Memory B cell (primary cell): ENCODE measurements around the gene SPRR1B.
"Not testable (repeated sequence)": the region's sequence is repeated elsewhere in the genome, so short reads cannot be mapped to it uniquely, and the experiment has no call there.

Source experiments
- ATAC-seq: fragments of 150-1000 bp; cut with Tn5 transposase; 2 replicates; pipeline ENCODE4 v1.10.0; 2021; ENCODE audit warnings: low read depth, mild to moderate bottlenecking, moderate library complexity
- DNase-seq, 2 donors: peaks; one replicate each; pipeline ENCODE4 v3.0.0; 2022; ENCODE audit warnings: low spot score in 2 of 2
- H3K27ac Mint-ChIP-seq: one replicate; pipeline ENCODE4 v1.8.0; 2022; ENCODE audit warnings: mild to moderate bottlenecking, moderate library complexity, mixed read lengths
- H3K27me3 Mint-ChIP-seq: one replicate; pipeline ENCODE4 v1.8.0; 2022; ENCODE audit warnings: mixed read lengths
- H3K36me3 Mint-ChIP-seq: one replicate; pipeline ENCODE4 v1.8.0; 2022; ENCODE audit warnings: mild to moderate bottlenecking, mixed read lengths
- H3K4me1 Mint-ChIP-seq: one replicate; pipeline ENCODE4 v1.8.0; 2022; ENCODE audit warnings: mixed read lengths
- H3K4me3 Mint-ChIP-seq: one replicate; pipeline ENCODE4 v1.8.0; 2022; ENCODE audit warnings: mild to moderate bottlenecking, moderate library complexity, mixed read lengths
- H3K9me3 Mint-ChIP-seq: one replicate; pipeline ENCODE4 v1.8.0; 2022; ENCODE audit warnings: mixed read lengths

SPRR1B gene

DNA sequence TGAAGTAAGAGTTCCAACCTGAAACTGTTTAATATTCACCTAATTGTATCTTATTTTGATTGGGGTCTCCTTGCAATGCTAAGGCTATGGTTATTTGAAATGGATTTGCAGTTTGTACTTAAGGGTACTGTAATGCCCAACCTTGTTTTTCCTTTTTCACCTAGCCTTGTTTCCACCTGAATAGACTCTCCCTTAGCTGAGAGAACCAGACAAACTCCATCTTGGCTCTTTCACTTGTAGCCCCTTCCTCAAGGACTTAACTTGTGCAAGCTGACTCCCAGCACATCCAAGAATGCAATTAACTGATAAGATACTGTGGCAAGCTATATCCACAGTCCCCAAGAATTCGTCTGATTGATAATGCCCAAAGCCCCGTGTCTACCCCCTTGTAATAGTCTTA is 9.2 kb upstream of the SPRR1B start:
- H3K4me1 Mint-ChIP-seq, DNase-seq, H3K9me3 Mint-ChIP-seq, H3K36me3 Mint-ChIP-seq, ATAC-seq, H3K27ac Mint-ChIP-seq, H3K4me3 Mint-ChIP-seq: not testable (repeated sequence)
- H3K27me3 Mint-ChIP-seq, result peaks cover 20% of the 10 kb centered on the region

DNA sequence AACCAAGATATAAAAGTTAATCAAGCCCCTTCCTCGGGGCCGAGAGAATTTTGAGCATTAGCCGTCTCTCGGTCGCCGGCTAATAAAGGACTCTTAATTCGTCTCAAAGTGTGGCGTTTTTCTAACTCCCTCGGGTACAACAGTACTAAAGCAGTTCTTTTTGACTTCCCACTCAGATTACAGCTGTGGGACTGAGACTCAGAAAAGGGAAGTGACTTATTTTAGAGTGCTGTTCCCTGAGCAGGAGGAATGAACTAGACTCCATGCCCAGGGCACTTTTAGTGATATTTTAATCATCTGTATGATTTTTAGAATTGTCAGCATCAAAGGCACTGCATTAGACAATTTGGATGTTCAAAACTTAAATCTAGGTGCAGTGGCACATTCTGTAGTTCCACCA is 8.7 kb upstream of the SPRR1B start:
- H3K9me3 Mint-ChIP-seq, H3K27ac Mint-ChIP-seq, H3K4me1 Mint-ChIP-seq, H3K4me3 Mint-ChIP-seq, H3K36me3 Mint-ChIP-seq, DNase-seq: not testable (repeated sequence)
- H3K27me3 Mint-ChIP-seq, result peaks cover 20% of the 10 kb centered on the region
- ATAC-seq, result peak; percentile 45

DNA sequence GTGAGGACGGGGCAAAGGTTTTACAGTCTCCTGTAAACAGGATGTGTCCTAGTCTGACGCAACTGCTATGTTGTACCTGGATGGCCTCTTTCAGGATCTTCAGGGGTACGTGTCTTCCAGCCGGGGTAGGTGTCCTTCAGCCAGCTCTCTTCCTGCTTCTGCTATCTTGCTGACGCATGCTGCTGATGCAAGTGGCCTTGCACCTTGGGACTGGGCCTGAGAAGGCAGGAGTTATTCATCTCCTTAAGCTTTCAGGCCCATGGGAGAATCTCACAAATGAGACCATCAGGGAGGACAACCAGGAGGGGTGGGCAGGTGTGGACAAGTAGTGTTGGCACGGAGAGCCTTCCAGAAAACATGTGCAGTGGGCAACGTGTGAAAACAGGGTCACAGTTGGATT is 7.9 kb upstream of the SPRR1B start:
- ATAC-seq, result no peak
- Mint-ChIP-seq H3K9me3 (peaks cover 1% of the 10 kb centered on the region), H3K27ac (no peak overlapping the region), H3K4me3 (no peak overlapping the region), H3K4me1 (peaks cover 3% of the 10 kb centered on the region), H3K27me3 (peaks cover 20% of the 10 kb centered on the region), H3K36me3 (no peaks in the 10 kb centered on the region)
- no peak for DNase-seq

DNA sequence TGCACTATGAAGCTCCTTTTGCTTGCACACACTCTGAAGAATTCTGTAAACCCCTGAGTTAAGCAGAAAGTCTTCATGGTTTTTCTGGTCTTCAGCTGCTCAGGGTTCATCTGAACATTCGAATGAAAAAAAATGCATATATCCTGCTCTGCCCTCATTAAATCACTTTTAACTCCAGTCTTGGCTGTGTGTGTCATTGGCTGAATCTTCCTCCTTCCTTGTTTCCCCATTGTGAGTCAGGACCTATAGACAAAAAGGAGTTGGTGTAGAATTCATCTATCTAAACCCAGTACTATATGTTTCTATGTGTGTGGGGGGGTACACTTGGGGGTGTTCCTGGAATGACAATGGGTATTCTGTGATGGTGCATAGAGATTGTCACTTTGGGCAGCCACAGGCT is 6.6 kb upstream of the SPRR1B start:
- H3K4me3 Mint-ChIP-seq, result no peak overlapping the region
- peaks cover 18% of the 10 kb centered on the region for H3K27me3 Mint-ChIP-seq
- H3K9me3 Mint-ChIP-seq, result peaks cover 1% of the 10 kb centered on the region
- peaks cover 1% of the 10 kb centered on the region for H3K36me3 Mint-ChIP-seq
- no peak overlapping the region for H3K27ac Mint-ChIP-seq
- peaks cover 3% of the 10 kb centered on the region for H3K4me1 Mint-ChIP-seq
- no peak for DNase-seq
- ATAC-seq, result no peak

DNA sequence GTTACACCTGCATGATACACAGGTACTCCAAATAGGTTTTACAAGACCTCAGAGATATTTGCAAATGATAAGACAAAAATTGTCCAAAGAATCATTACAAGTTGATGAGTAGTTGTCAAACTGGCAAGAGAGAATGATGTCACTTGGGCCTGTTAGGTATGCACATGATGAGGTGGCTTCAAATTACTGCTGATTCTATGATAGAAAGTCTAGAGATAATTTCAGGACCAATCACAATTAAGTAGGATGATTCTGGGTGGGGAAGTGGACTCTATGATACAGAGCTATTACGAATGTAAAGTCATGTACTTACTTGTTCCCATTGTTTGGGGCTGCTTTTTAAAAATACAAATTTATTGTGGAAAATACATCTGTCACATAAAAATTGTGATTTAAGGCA is 5.2 kb upstream of the SPRR1B start:
- peaks cover 13% of the 10 kb centered on the region for H3K27me3 Mint-ChIP-seq

DNA sequence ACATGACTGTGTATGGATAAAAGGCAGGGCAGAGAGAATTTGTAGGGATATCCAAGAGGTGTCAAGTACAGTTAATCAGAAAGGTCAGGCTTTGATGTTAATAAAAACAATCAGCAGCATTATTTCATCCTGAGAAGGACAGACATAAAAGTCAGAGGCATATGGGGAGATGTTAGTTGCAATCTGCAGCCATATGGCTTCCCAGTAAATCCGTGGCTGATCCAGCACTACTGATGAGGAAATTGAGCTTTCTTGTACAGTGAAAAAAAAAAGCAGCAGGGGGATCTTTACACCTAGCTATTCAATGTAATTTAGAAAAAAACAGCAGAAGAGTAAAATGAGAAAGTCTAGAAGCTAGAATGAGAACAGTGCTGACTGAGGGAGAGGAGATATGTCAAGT is 2.2 kb upstream of the SPRR1B start:
- Mint-ChIP-seq H3K4me1 (no peaks in the 10 kb centered on the region), H3K27me3 (peaks cover 8% of the 10 kb centered on the region), H3K36me3 (peaks cover 1% of the 10 kb centered on the region), H3K4me3 (no peak overlapping the region), H3K27ac (no peak overlapping the region), H3K9me3 (no peaks in the 10 kb centered on the region)
- DNase-seq (no peak), ATAC-seq (no peak)

More for the DNA sequence above, 5.2 kb upstream of the SPRR1B start:
- Mint-ChIP-seq H3K36me3 (peaks cover 1% of the 10 kb centered on the region), H3K4me3 (no peak overlapping the region), H3K9me3 (peaks cover 1% of the 10 kb centered on the region), H3K27ac (no peak overlapping the region), H3K4me1 (peaks cover 3% of the 10 kb centered on the region)
- ATAC-seq (no peak), DNase-seq (no peak)

DNA sequence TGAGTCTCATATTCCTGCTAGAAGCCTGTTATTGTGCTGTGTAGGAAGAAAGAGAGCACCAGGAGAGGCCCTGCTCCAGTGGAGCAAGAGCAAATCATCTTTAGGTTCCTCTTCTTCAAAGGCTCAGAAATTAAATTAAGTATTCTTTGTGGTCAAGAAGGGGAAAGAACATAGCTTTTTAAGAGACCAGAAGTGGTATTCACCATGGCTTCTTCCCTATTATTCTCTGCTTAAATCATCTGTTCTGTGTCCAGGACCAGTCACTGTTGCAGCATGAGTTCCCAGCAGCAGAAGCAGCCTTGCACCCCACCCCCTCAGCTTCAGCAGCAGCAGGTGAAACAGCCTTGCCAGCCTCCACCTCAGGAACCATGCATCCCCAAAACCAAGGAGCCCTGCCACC is 1.1 kb downstream of the SPRR1B start:
- Mint-ChIP-seq H3K36me3 (peaks cover 1% of the 10 kb centered on the region), H3K4me1 (no peaks in the 10 kb centered on the region), H3K9me3 (no peaks in the 10 kb centered on the region), H3K27ac (no peak overlapping the region), H3K4me3 (no peak overlapping the region), H3K27me3 (peaks cover 8% of the 10 kb centered on the region)
- DNase-seq (no peak), ATAC-seq (no peak)

DNA sequence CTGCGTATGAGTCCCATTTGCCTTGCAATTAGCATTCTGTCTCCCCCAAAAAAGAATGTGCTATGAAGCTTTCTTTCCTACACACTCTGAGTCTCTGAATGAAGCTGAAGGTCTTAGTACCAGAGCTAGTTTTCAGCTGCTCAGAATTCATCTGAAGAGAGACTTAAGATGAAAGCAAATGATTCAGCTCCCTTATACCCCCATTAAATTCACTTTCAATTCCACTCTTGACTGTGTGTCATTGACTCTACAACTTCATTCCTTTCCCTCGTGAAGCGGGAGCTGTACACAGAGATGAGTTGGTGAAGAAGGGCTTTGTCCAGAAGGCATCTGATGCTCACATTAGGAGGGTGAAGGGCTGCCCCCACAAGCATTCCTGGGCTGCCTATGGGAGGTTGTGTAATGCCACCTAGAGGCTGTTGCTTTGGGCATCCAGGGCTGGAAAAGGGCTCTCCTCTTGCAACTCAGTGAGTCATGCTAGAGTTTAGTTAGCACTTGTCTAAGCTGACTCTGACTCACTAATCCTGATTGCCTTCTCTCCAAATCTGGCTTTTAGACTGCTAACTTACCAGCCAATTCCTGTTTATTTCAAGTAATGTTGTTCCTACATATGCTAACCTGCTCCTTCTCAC is 1.8 kb downstream of the SPRR1B start:
- DNase-seq, result no peak
- no peaks in the 10 kb centered on the region for H3K4me1 Mint-ChIP-seq
- H3K9me3 Mint-ChIP-seq, result no peaks in the 10 kb centered on the region
- H3K27me3 Mint-ChIP-seq, result peaks cover 9% of the 10 kb centered on the region
- no peak for ATAC-seq
- no peak overlapping the region for H3K27ac Mint-ChIP-seq
- H3K36me3 Mint-ChIP-seq, result peaks cover 1% of the 10 kb centered on the region
- H3K4me3 Mint-ChIP-seq, result no peak overlapping the region

DNA sequence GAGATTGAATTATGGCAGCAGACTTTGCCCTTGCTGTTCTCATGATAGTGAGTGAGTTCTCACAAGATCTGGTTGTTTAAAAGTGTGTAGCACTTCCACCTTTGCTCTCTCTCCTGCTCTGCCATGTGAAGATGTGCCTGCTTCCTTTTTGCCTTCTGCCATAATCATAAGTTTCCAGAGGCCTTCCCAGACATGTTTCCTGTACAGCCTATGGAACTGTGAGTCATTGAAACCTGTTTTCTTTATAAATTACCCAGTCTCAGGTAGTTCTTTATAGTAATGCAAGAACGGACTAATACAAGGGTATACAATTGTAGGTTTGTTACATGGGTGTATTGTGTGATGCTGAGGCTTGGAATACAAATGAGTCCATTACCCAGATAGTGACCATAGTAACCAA is 4.2 kb downstream of the SPRR1B start:
- Mint-ChIP-seq H3K4me3 (no peak overlapping the region), H3K27ac (no peak overlapping the region), H3K9me3 (peaks cover 4% of the 10 kb centered on the region), H3K27me3 (peaks cover 15% of the 10 kb centered on the region), H3K36me3 (no peaks in the 10 kb centered on the region), H3K4me1 (no peaks in the 10 kb centered on the region)
- no peak for DNase-seq
- no peak for ATAC-seq

DNA sequence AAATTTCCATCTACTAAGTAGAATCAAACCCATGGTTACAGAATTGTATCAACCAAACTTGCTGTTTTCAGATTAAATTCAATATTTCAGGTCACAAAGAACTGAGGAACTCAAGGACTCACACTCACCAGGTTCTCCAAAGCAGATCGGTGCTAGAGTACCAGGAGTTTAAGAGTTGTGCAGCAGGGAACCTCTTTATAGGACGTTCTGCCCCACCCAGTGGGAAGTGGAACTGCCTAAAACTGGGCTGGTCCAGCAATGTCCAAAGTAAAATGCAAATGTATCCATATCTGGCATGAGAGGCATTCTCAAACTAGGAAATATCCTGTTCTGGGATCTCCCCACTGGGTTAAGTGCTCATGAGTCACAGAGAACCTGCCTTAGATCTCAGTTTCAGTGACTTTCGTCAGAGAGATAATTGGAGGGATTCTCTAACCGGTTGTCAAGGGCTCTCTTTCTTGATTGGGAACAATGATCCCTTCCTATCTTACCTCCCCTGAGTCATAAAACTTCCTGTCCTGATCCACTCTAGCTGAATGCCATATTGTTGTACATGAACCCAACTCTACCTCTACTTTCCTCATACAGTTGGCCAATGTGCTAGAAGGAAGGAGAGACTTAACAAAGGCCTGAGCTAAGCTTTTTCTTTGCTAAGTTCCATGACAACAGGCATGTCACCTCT is 10.1 kb downstream of the SPRR1B start, which contains the start of gene SPRR2D:
Gene SPRR2D (minus strand): TSS at position 171 of the 682 bp plus-strand sequence. CDS start 774 bp downstream, outside the sequence.
- H3K36me3 Mint-ChIP-seq, result no peaks in the 10 kb centered on the region
- peaks cover 33% of the 10 kb centered on the region for H3K27me3 Mint-ChIP-seq

DNA sequence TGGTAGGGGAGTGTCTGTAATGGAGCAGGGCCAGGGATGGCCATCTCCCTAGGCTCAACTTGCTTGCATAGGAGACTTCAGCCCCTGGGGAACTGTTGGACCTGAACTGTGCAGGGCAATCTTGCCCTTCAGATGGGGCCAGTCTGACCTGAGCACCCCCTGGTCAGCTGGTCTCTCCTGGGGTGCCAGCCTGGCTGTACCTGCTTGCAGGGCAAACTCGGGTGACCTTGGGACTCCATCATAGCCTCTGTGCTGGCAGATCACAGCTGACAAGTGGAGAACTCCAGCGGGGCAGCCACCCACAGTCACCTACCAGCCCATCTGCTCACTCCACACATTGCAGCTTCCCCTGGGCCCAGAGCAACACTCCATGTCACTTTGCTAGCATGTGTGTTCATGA is 18.2 kb downstream of the SPRR1B start:
- no peak overlapping the region for H3K4me3 Mint-ChIP-seq
- H3K36me3 Mint-ChIP-seq, result no peaks in the 10 kb centered on the region
- H3K9me3 Mint-ChIP-seq, result peaks cover 6% of the 10 kb centered on the region
- H3K27me3 Mint-ChIP-seq, result peaks cover 24% of the 10 kb centered on the region
- H3K4me1 Mint-ChIP-seq, result no peaks in the 10 kb centered on the region
- no peak for DNase-seq
- H3K27ac Mint-ChIP-seq, result no peak overlapping the region
- no peak for ATAC-seq

More for the DNA sequence above, 10.1 kb downstream of the SPRR1B start, which contains the start of gene SPRR2D:
- DNase-seq (no peak), ATAC-seq (no peak)
- no peak within 1 kb of the TSS for H3K27ac Mint-ChIP-seq
- H3K9me3 Mint-ChIP-seq, result peaks cover 4% of the 10 kb centered on the region
- no peaks in the 10 kb centered on the region for H3K4me1 Mint-ChIP-seq
- no peak within 1 kb of the TSS for H3K4me3 Mint-ChIP-seq

DNA sequence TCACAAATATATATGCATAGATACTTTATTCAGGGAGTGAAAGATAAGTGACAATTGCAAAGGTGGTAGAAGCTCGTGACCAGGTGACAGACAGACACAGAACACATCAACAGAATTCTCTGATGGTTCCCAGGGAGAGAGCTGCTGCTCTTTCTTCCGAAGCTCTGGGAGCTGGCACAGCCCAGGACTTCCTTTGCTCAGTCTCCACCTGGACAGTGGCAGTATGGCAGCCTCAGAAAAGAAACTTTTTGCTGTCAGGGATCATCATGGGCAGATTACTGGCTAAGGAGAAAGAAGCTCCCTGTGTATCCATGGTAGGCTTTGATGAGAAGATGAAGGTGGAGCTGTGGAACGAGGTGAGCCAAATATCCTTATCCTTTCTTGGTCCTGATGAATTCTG is 25.1 kb downstream of the SPRR1B start:
- not testable (repeated sequence) for H3K27ac Mint-ChIP-seq, H3K4me1 Mint-ChIP-seq, H3K36me3 Mint-ChIP-seq, H3K4me3 Mint-ChIP-seq, ATAC-seq, DNase-seq, H3K9me3 Mint-ChIP-seq
- H3K27me3 Mint-ChIP-seq, result peaks cover 22% of the 10 kb centered on the region

DNA sequence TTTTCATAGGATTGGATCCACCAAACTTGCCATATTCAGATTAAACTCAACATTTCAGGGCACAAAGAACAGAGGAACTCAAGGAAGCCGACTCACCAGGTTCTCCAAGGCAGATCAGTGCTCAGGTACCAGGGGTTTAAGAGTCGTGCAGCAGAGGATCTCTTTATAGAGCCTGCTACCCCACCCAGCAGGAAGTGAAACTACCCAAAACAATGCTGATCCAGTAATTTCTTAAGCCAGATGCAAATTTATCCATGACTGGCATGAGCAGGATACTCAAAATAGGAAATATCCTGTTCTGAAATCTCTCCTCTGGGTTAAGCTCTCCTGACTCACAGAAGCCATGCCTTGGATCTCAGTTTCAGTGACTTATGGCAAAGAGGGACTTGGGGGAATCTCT is 26.4 kb downstream of the SPRR1B start, which contains the start of gene SPRR2A:
Gene SPRR2A (minus strand): TSS at position 138 of the 400 bp plus-strand sequence. CDS start 777 bp downstream, outside the sequence.
- Mint-ChIP-seq H3K4me3 (no peak within 1 kb of the TSS), H3K27me3 (peaks cover 20% of the 10 kb centered on the region), H3K36me3 (no peaks in the 10 kb centered on the region), H3K4me1 (no peaks in the 10 kb centered on the region), H3K9me3 (peaks cover 4% of the 10 kb centered on the region), H3K27ac (no peak within 1 kb of the TSS)
- ATAC-seq (no peak), DNase-seq (no peak)

DNA sequence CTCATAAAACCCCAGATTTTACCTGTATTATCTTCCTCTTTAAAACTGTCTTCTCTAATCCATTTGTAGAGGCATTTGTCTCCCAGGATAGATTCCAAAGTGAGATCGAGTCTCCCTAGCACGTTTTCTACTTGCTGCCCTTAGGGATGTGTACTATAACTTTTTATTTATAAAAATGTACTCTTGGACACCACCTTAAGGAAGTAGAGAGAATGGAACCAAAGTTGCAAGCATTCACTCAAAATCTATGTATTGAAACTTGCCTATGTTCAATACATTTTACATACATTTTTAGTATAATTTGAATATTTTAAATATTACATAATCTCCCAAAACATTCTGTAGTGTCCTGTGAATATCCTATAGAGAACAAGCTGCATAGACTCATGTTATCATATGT is 27.2 kb downstream of the SPRR1B start:
- Mint-ChIP-seq H3K27me3 (peaks cover 19% of the 10 kb centered on the region), H3K9me3 (no peaks in the 10 kb centered on the region), H3K4me3 (no peak overlapping the region), H3K27ac (no peak overlapping the region), H3K36me3 (no peaks in the 10 kb centered on the region), H3K4me1 (no peaks in the 10 kb centered on the region)
- no peak for DNase-seq
- no peak for ATAC-seq
